HUDEP-2 (cell line): ENCODE data around the gene ACACB.

Experiments used
- DNase-seq, 76 experiments: peaks; one replicate each; lab custom pipeline; 2025; ENCODE audit not compliant: unreplicated experiment in 76 of 76; lab: John Stamatoyannopoulos, UW

The ACACB gene

DNA sequence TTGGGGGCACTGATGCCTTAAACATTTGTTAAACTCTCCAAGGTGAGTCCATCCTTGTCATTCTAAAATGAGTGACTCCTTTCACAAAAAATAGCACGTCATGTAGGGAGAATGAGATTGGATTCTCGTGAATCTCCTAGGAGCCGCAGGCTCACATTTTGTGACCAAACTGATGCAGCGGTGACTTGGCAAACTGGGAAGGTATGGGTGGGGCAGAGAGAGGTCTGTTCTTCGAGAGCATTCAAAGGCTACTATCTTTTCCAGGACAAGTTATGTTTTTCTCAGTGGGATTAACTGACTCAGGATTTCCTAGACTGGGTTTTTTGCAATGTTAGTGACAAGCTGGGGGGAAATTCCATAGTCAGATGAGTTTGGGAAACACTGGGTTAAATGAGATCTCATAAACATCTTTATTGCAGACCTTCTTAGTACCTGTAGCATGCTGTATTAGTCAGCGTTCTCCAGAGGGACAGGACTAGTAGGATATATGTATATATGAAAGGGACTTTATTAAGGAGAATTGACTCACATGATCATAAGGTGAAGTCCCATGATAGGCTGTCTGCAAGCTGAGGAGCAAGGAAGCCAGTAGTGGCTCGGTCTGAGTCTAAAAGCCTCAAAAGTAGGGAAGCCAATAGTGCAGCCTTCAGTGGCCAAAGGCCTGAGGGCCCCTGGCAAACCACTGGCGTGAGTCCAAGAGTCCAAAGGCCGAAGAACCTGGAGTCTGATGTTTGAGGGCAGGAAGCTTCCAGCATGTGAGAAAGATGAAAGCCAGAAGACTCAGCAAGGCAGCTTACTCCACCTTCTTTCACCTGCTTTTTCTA, 131.7 kb downstream of the ACACB start:
- DNase-seq = no peak

DNA sequence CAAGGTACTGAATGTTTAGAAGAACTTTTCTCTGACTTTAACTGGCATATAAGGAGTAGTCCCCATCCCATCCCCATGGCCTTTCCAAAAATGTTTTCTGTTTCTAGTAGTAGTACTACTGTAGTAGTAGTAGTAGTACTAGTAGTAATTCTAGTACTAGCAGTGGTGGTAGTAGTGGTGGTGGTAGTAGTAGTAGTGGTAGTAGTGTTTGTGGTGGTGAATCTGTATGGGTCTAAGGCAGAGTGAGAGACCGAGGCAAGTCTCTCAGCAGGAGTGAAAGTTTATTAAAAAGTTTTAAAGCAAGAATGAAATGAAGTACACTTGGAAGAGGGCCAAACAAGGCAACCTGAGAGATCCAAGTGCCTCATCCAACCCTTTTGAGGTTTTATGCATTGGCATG, 134.1 kb downstream of the ACACB start:
- no peak for DNase-seq

- no peak for DNase-seq
These were observed 136.4 kb downstream of the ACACB start for GRCh38 chr12:109252799-109253198.

DNA sequence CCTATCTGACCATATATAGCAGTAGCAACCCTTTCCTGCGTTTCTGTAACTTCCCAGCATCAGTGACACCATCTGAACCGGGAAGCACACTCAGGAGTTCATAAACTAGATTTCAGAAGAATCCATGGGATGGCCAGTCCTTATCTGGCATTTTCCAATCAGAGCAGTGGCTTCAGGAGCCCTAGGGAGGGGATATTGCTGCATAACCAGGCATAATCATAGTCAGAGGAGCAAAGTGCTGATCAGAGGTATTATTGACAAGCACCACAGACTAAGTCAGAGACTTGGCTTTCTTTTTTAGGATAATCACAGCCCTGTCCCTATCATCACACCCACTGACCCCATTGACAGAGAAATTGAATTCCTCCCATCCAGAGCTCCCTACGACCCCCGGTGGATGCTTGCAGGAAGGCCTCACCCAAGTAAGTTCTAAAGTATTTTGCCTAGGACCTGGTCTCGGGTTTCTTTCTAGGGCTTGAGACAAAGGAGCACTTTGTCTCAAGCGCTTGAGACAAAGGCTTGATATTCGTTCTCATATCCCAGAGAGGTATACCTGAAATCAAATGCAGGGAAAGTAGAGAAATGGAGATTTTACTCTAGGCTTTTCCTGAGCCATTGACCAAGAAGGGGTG, 137.6 kb downstream of the ACACB start:
- DNase-seq = no peak

- peak in 3 of 76 experiments; percentile 5 to 31 (median 11) for DNase-seq
These were observed 139.0 kb downstream of the ACACB start for GRCh38 chr12:109255377-109255776.

DNA sequence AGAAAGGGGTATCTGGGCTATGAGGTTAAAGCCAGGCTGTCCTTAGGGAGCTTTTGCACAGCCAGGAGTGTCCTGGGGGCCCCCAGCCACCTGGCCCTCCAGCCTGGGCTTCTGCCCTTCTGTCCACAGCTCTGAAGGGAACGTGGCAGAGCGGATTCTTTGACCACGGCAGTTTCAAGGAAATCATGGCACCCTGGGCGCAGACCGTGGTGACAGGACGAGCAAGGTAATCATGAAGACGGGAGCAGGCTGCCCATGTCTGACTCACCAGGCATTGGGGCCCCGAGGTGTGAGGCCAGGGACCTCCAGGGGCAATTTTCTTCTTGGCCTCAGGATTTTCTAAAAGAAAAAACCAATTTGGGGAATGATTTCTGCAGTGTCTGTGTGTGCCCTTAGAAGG, 139.6 kb downstream of the ACACB start:
- no peak for DNase-seq

DNA sequence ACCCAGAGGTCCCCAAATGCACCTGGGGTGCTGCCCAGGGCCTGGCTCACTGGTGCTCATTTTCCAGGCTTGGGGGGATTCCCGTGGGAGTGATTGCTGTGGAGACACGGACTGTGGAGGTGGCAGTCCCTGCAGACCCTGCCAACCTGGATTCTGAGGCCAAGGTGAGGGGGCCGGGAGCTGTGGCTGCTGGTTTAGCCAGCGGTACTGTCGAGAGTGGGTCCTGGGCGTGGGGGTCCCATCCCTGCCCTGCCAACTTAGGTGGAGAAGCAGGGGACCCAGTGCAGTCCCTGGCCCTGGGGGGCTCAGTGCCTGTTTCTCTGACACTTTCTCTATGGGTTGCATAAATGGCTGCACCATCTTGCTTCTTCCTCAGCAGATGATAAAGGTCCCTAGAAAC, 141.8 kb downstream of the ACACB start:
- no peak for DNase-seq

- DNase-seq = no peak
These were observed 142.5 kb downstream of the ACACB start for GRCh38 chr12:109258607-109259544.

- no peak for DNase-seq
These were observed 143.1 kb downstream of the ACACB start for GRCh38 chr12:109259545-109259895.

GRCh38 chr12:109261087-109261486, 144.7 kb downstream of the ACACB start:
- DNase-seq = no peak

- DNase-seq = no peak
These were observed 145.6 kb downstream of the ACACB start for GRCh38 chr12:109261939-109262338.

- DNase-seq = no peak
These were observed 147.1 kb downstream of the ACACB start for GRCh38 chr12:109263439-109263838.

DNA sequence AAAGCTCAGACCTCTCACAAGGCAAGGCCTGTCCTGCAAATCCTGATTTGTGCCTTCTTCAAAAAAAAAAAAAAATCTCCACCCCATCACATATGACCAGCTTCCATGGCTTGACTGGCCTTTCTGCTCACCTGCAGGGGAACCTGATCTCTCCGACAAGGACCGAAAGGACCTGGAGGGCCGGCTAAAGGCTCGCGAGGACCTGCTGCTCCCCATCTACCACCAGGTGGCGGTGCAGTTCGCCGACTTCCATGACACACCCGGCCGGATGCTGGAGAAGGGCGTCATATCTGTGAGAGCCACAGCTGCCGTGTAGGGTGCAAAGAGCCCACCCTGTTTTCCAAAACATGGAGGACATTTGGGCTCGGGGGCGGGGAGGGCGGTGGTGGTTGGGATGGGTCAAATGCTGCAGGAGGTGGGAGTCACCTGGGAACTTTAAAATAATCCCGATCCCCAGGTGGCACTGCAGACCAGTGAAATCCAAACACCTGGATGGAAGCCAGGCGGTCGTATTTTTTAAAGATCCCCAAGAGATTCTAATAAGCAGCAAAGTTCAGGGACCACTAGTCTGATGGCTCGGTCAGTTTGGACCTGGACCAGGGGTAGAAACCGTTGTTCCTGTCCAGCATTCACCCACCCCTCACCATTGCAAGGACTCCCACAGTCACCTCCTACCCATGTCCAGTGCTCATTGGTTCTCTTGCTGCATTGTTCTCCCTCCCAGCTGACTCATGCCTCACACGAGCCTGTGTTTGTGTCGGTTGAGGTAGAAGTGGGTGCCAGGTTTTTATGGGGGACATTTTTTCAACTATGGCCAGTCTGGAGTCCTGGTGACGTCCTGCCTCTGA, 147.9 kb downstream of the ACACB start:
- DNase-seq = peak in 63 of 76 experiments; percentile 1 to 80 (median 43)

GRCh38 chr12:109264943-109265650, 148.7 kb downstream of the ACACB start:
- DNase-seq = no peak

DNA sequence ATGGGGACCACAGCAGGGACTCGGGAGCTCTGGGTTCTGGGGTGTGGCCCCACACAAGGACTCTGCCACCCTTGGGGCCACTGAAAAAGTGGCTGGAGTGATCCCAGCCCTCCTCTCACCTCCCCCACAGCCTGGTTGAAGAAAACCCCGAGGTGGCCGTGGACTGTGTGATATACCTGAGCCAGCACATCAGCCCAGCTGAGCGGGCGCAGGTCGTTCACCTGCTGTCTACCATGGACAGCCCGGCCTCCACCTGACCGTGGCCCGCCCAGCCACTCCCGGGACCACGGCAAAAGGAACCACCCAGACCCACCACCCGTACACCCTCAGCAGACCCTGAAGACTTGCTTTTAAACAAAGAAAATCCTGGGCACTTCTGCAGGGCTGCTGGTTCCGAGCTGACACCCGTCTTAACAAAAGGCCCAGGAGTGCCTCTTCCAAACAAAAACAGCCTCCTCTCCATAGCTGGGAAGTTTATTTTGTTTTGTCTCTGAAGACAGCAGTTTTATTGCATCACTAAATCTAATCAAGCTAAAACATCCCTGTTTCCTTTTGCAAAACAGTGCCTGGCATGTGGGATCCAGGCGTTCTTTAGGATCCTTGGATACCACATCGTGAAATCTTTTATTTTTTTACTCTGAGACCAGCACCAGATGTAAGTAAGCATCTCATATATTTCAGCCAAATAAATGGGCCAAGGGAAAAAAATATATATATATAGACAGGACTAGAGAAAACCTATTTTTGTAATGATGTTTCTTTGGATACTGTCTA, 149.9 kb downstream of the ACACB start:
- no peak for DNase-seq

DNA sequence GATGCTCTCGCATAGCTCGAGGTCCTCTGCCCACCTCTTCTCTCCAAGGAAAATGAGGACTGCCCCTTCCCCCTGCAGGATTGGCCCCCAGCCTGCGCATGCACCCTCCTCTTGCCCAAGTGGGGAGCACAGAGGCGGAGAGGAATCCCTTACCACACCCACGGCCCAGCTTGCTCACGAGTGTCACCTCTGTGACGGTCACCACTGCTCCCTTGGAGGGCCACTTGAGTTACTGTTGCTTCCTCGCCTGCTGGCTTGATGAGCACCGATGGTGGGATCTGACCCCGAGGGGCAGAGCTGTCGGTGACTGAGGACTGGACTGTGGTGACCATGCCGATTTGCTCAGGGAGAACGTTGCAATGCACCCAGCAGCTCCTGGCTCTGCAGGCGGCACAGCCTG, 151.0 kb downstream of the ACACB start:
- DNase-seq = no peak

GRCh38 chr12:109268896-109269295, 152.5 kb downstream of the ACACB start:
- no peak for DNase-seq

GRCh38 chr12:109269428-109269827, 153.0 kb downstream of the ACACB start:
- no peak for DNase-seq

- no peak for DNase-seq
These were observed 154.1 kb downstream of the ACACB start for GRCh38 chr12:109270494-109270893.
